ENCODE data around the gene SPRING1.

Gene SPRING1

GRCh38 chr12:116691636-116692035 lies 46.2 kb downstream of the SPRING1 start:
- Histone ChIP-seq H3K9ac (ENCODE audit: low read depth, low read length) (no peak overlapping the region), H3K79me2 (ENCODE audit: insufficient read depth, low read length) (no peaks in the 10 kb centered on the region), H3K4me3 (ENCODE audit: low read depth in 1 of 2, low read length in 2 of 2) (no peak overlapping the region), H2AFZ (ENCODE audit: low read depth, low read length) (no peak overlapping the region), H3K4me1 (ENCODE audit: insufficient read depth, low read length) (0 out of 2 replicates have a peak, but pooled peaks cover 3% of the 10 kb centered on the region), H4K20me1 (ENCODE audit: insufficient read depth, low read length) (no peaks in the 10 kb centered on the region), H3K36me3 (ENCODE audit: insufficient read depth, low read length) (no peaks in the 10 kb centered on the region), H3K27ac (ENCODE audit: low read length) (no peak overlapping the region), H3K9me3 (ENCODE audit: insufficient read depth, low read length, severe bottlenecking) (no peaks in the 10 kb centered on the region), H3K27me3 (ENCODE audit: insufficient read depth, low read length, poor library complexity) (no peaks in the 10 kb centered on the region), H3K4me2 (ENCODE audit: insufficient read depth, low read length) (no peak overlapping the region)
- ATAC-seq (ENCODE audit: insufficient read depth, low read depth) (no peak), DNase-seq (no peak)
- TF ChIP-seq CTCF (IDR thresholded peaks at IDR 0.05; ENCODE audit: borderline replicate concordance, extremely low read depth, low read length, poor library complexity, severe bottlenecking) (no peak), EZH2 (IDR thresholded peaks at IDR 0.05; ENCODE audit: borderline replicate concordance, low read depth, low read length, severe bottlenecking) (no peak)

GRCh38 chr12:116691205-116691604 lies 46.7 kb downstream of the SPRING1 start:
- DNase-seq (no peak), ATAC-seq (ENCODE audit: insufficient read depth, low read depth) (no peak)
- H3K9me3 ChIP-seq (ENCODE audit: insufficient read depth, low read length, severe bottlenecking) = no peaks in the 10 kb centered on the region
- H4K20me1 ChIP-seq (ENCODE audit: insufficient read depth, low read length) = no peaks in the 10 kb centered on the region
- TF ChIP-seq EZH2 (IDR thresholded peaks at IDR 0.05; ENCODE audit: borderline replicate concordance, low read depth, low read length, severe bottlenecking) (no peak), CTCF (IDR thresholded peaks at IDR 0.05; ENCODE audit: borderline replicate concordance, extremely low read depth, low read length, poor library complexity, severe bottlenecking) (no peak)
- H3K27ac ChIP-seq (ENCODE audit: low read length) = no peak overlapping the region
- no peaks in the 10 kb centered on the region for H3K79me2 ChIP-seq (ENCODE audit: insufficient read depth, low read length)
- no peak overlapping the region for H3K4me2 ChIP-seq (ENCODE audit: insufficient read depth, low read length)
- H3K27me3 ChIP-seq (ENCODE audit: insufficient read depth, low read length, poor library complexity) = no peaks in the 10 kb centered on the region
- no peak overlapping the region for H3K4me3 ChIP-seq (ENCODE audit: low read depth in 1 of 2, low read length in 2 of 2)
- H3K36me3 ChIP-seq (ENCODE audit: insufficient read depth, low read length) = no peaks in the 10 kb centered on the region
- H3K9ac ChIP-seq (ENCODE audit: low read depth, low read length) = no peak overlapping the region
- H2AFZ ChIP-seq (ENCODE audit: low read depth, low read length) = no peak overlapping the region
- H3K4me1 ChIP-seq (ENCODE audit: insufficient read depth, low read length) = 0 out of 2 replicates have a peak, but pooled peaks cover 3% of the 10 kb centered on the region

- Histone ChIP-seq H3K36me3 (ENCODE audit: insufficient read depth, low read length) (no peaks in the 10 kb centered on the region), H3K27me3 (ENCODE audit: insufficient read depth, low read length, poor library complexity) (no peaks in the 10 kb centered on the region), H3K4me3 (ENCODE audit: low read depth in 1 of 2, low read length in 2 of 2) (no peak overlapping the region), H3K4me2 (ENCODE audit: insufficient read depth, low read length) (no peak overlapping the region), H3K27ac (ENCODE audit: low read length) (no peak overlapping the region), H4K20me1 (ENCODE audit: insufficient read depth, low read length) (no peaks in the 10 kb centered on the region), H3K79me2 (ENCODE audit: insufficient read depth, low read length) (no peaks in the 10 kb centered on the region), H2AFZ (ENCODE audit: low read depth, low read length) (no peak overlapping the region), H3K4me1 (ENCODE audit: insufficient read depth, low read length) (0 out of 2 replicates have a peak, but pooled peaks cover 3% of the 10 kb centered on the region), H3K9ac (ENCODE audit: low read depth, low read length) (no peak overlapping the region), H3K9me3 (ENCODE audit: insufficient read depth, low read length, severe bottlenecking) (no peaks in the 10 kb centered on the region)
- no peak for DNase-seq
- ATAC-seq (ENCODE audit: insufficient read depth, low read depth) = no peak
- TF ChIP-seq EZH2 (IDR thresholded peaks at IDR 0.05; ENCODE audit: borderline replicate concordance, low read depth, low read length, severe bottlenecking) (no peak), CTCF (IDR thresholded peaks at IDR 0.05; ENCODE audit: borderline replicate concordance, extremely low read depth, low read length, poor library complexity, severe bottlenecking) (no peak)
Observed at GRCh38 chr12:116689979-116690744, 47.7 kb downstream of the SPRING1 start.
